GM21515 (cell line): ENCODE results near the gene KANSL1.

Source experiments
- ATAC-seq: cut with Tn5 transposase; IDR thresholded peaks from one replicate; pipeline ENCODE4 v1.9.1; 2021; ENCODE audit not compliant: unreplicated experiment

Gene KANSL1

DNA sequence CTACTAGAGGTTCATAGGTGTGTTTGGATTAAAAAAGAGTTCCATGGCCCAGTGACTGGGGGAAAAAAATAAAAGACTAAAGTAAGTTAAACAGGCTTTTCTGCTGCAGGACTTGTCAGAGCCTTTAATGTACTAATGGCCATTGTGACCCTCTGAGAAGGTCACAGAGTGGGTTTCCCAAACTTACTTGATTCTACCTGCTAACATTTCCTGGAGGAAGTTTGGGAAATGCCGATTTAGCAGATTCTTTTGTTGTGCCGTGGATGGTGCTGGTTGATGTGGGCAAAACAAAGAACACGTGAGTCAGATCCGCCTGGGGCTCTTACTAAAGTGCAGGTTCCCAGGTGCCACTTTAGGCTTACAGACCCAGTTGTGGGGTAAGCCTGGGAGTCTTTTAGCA, 207.8 kb downstream of the KANSL1 start:
- ATAC-seq, result no peak

DNA sequence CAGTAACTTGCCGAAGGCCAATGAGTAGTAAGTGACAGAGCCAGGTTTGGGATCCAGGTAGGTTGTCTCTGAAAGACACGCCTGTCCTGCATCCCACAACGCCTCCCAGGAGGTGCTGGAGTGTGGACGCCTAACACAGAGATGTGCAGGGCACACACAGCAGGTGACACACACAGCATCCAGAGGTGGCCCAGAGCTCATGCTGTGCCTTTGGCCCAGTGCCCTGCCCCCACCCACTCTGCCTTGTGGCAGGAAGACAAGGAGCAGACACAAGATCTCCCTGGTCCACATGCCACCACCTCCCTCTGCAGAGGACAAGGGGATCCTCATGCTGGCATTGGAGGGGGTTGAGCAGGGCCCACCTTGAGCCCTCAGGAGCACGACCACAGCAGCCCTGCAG, 208.9 kb downstream of the KANSL1 start:
- no peak for ATAC-seq

DNA sequence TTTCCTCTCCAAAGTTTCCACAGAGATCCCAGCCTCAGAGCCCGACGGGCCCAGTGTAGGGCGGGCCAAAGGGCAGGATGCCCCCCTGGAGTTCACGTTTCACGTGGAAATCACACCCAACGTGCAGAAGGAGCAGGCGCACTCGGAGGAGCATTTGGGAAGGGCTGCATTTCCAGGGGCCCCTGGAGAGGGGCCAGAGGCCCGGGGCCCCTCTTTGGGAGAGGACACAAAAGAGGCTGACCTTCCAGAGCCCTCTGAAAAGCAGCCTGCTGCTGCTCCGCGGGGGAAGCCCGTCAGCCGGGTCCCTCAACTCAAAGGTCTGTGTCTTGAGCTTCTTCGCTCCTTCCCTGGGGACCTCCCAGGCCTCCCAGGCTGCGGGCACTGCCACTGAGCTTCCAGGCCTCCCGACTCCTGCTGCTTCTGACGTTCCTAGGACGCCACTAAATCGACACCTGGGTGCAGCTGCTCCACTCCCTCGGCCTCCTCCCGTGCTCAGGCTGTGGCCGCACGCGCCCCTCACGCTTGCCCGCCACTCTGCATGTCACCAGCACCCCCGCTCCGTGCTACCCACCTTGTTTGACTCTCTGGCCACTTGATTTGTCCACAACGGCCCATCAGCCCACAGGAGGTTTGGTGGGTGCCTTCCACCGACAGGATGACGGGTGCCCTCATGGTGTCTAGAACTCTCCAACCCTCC, 209.5 kb downstream of the KANSL1 start:
- no peak for ATAC-seq

DNA sequence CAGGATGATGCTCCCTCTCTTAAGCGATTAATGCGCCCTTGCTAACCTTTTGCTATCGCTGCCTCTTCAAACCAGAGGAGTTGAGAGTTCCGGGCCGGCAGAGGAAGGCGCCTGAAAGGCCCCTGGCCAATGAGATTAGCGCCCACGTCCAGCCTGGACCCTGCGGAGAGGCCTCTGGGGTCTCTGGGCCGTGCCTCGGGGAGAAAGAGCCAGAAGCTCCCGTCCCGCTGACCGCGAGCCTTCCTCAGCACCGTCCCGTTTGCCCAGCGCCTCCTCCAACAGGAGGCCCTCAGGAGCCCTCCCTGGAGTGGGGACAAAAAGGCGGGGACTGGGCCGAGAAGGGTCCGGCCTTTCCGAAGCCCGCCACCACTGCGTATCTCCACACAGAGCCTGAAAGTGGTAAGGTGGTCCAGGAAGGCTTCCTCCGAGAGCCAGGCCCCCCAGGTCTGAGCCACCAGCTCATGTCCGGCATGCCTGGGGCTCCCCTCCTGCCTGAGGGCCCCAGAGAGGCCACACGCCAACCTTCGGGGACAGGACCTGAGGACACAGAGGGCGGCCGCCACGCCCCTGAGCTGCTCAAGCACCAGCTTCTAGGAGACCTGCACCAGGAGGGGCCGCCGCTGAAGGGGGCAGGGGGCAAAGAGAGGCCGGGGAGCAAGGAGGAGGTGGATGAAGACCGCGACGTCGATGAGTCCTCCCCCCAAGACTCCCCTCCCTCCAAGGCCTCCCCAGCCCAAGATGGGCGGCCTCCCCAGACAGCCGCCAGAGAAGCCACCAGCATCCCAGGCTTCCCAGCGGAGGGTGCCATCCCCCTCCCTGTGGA, 210.2 kb downstream of the KANSL1 start:
- no peak for ATAC-seq

DNA sequence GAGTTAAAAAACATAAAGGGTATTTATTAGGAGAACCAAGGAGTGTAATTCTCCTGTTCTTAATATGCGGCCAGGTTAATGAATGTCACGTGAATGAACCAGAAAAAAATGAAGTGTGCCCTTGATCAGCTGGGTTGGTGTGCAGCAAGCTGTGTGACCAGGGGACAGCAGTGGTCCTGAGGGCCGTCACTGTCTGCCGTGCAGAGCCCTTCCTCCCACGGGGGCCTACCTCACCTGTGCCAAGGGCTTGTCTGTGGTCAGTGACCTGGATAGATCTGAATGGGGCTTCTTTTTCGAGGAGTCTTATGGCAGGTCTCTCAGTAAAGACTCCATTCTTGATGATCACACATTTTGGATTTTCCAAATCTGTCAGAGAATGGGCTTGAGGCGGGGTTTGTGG, 211.9 kb downstream of the KANSL1 start:
- ATAC-seq, result no peak

DNA sequence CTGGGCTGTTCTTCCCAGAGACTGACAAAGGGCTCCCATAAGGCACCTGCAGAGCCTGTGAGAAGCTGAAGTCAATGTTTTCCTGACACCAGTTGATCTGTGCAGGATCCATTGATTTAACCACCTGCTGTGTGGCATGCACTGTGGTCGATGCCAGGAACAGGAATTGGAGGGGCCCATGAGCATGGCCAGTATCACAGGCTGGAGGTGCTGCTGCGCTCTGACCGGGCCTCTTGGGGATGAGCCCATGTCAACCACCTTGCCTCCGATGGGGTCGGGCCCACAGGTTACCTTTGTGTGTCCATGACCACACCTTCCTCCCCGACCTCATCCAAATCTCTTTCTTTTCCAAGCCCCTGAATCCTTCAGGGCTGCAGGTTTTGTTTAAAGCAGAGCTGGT, 212.4 kb downstream of the KANSL1 start:
- ATAC-seq, result no peak
